Middle frontal gyrus (tissue), 1 donor: ENCODE data around the gene FIGNL2.

ENCODE experiments used
- DNase-seq: peaks from one replicate; pipeline ENCODE4 v3.0.0-alpha.2; 2015; ENCODE audit warnings: low spot score; ENCODE audit errors: extremely low spot score

FIGNL2 gene

DNA sequence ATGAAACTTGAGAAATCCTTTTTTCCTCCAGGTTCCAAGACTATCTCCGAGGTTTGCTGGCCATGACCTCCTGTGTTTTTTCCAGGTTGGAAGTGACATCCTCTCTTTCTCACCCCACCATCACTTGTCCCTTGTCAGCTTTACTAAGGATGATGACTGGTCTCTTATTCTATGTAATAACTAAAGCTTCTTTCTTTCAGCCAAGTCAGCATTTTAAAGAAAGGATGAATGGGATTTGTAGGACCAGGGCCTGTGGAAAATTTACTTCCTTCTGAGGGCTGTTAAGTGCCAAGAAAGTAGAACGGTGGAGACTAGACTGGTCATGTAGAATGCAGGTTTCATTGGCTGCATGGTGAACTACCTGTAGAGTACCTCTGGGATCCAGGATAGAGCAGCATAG is 73.6 kb downstream of the FIGNL2 start:
- no peak for DNase-seq

DNA sequence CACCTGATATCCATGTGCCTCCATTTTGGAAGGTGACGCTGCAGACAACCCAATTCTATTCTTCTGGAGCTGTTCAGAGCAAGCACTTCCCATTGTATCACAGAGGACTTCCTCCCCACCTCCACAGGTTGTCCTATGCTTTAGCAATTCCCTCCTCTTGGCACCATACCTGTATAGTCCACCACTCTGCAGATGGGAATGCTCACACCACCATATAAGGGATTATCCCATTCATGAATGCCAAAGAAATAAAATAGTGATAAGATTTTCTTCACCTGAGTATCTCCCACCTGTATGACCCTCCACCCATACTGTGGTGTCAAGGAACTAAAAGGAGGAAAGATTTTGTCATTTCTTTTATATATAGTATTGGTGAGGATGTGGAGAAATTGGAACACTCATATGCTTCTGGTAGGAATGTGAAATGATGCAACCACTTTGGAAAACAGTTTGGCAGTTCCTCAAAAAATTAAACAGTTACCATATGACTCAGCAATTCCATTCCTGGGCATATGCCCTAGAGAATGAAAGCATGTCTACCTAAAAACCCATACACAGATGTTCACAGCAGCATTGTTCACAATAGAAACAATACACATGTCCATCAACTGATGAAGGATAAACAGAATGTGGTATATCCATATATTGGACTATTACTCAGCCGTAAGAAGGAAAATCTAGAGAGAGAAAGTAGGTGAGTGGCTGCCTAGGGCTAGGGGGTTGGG is 75.2 kb downstream of the FIGNL2 start:
- no peak for DNase-seq

DNA sequence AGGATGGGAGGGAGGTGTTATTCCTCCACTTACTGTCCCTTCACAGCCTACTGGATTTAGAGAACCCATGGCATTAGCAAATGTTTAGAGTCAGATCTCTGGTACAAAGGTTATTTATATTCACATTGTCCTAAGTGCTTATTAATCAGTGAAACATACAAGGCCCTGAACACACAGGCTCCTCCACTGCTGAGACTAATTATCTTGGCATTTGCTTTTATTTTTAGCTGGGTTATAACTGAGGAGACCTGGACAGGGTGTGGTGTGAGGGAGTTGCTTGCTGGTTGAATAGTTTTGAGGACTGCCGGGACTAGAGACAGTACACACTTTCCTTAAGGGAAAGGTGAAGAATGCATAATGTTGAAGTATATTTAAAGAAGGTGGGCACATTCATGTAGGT is 77.5 kb downstream of the FIGNL2 start:
- DNase-seq, result no peak
